Hematopoietic multipotent progenitor cell treated with erythropoietin and hydrocortisone succinate and interleukin-3 and kit ligand, for 17 days (in vitro differentiated cells): ENCODE results near the gene EIF3B.
A peak's percentile ranks its signal among the peaks of the same experiment; 100 is the strongest.
"Not testable (repeated sequence)": the region's sequence is repeated elsewhere in the genome, so short reads cannot be mapped to it uniquely, and the experiment has no call there.

Experiments
- DNase-seq: peaks from one replicate; pipeline ENCODE4 v3.0.0-alpha.2; 2015; ENCODE audit warnings: low spot score

EIF3B gene

GRCh38 chr7:2377492-2377891 is 22.9 kb downstream of the EIF3B start:
- not testable (repeated sequence) for DNase-seq

GRCh38 chr7:2378125-2378524 is 23.5 kb downstream of the EIF3B start:
- DNase-seq = not testable (repeated sequence)

- no peak for DNase-seq
Measured at GRCh38 chr7:2379161-2379560, 24.5 kb downstream of the EIF3B start.

- no peak for DNase-seq
Measured at GRCh38 chr7:2379821-2380450, 25.3 kb downstream of the EIF3B start.

GRCh38 chr7:2380461-2380860 is 25.8 kb downstream of the EIF3B start:
- DNase-seq = no peak

GRCh38 chr7:2381227-2381626 is 26.6 kb downstream of the EIF3B start:
- no peak for DNase-seq

- DNase-seq = no peak
Measured at GRCh38 chr7:2381881-2382509, 27.4 kb downstream of the EIF3B start.

GRCh38 chr7:2383543-2384274 is 29.1 kb downstream of the EIF3B start:
- no peak for DNase-seq

- DNase-seq = no peak
Measured at GRCh38 chr7:2384354-2385243, 30.0 kb downstream of the EIF3B start.

GRCh38 chr7:2386122-2386521 is 31.5 kb downstream of the EIF3B start:
- DNase-seq = not testable (repeated sequence)

GRCh38 chr7:2386964-2387669 is 32.5 kb downstream of the EIF3B start:
- no peak for DNase-seq

GRCh38 chr7:2387897-2388636 is 33.4 kb downstream of the EIF3B start:
- DNase-seq = no peak

- DNase-seq = no peak
Measured at GRCh38 chr7:2388637-2388954, 34.0 kb downstream of the EIF3B start.

- not testable (repeated sequence) for DNase-seq
Measured at GRCh38 chr7:2390020-2390816, 35.6 kb downstream of the EIF3B start.

- DNase-seq = no peak
Measured at GRCh38 chr7:2393706-2394105, 39.1 kb downstream of the EIF3B start.

GRCh38 chr7:2394566-2395082 is 40.0 kb downstream of the EIF3B start:
- no peak for DNase-seq

GRCh38 chr7:2398506-2398905 is 43.9 kb downstream of the EIF3B start:
- DNase-seq = no peak

GRCh38 chr7:2399848-2400587 is 45.4 kb downstream of the EIF3B start:
- peak; percentile 20 for DNase-seq

- no peak for DNase-seq
Measured at GRCh38 chr7:2402687-2403013, 48.0 kb downstream of the EIF3B start.
